PC-3 (cell line): ENCODE results near the gene PCLAF. TPM values are rescaled to one million over a fixed set of nuclear protein-coding genes. Genes with fewer than 3 reads are reported as not detected.
A peak's percentile ranks its signal among the peaks of the same experiment; 100 is the strongest.

Experiments used
- ATAC-seq: fragments of 200-7000 bp; cut with Tn5 transposase; 2 replicates; pipeline ENCODE4 v1.9.1; 2020; ENCODE audit warnings: mild to moderate bottlenecking, moderate library complexity
- BruUV-seq: library from RNA; stranded (reverse); fragments of 400-500 nt; replicated peaks from 2 replicates; lab custom pipeline; 2021; lab: Mats Ljungman, UMichigan
- CTCF ChIA-PET: fragments of 300-600 bp; sonication (Branson Sonifier 250); formaldehyde crosslinking; loops from one replicate; lab custom pipeline; 2022; ENCODE audit warnings: antibody characterized with exemption; lab: Charles Lee
- POLR2A ChIA-PET: fragments of 300-600 bp; sonication (Branson Sonifier 250); formaldehyde crosslinking; loops from one replicate; lab custom pipeline; 2022; ENCODE audit warnings: antibody characterized with exemption; ENCODE audit not compliant: unreplicated experiment; lab: Charles Lee
- DNase-seq: peaks from one replicate; pipeline ENCODE4 v3.0.0-alpha.2; 2015
- H2AFZ ChIP-seq: fragments of 300-600 bp; sonication (generic); 2 replicates; pipeline ENCODE4 v1.6.0; 2016; ENCODE audit warnings: antibody characterized with exemption, low read length
- H3F3A ChIP-seq: fragments of 300-600 bp; sonication (generic); one replicate; pipeline ENCODE4 v1.6.0; 2017; ENCODE audit warnings: antibody characterized with exemption, low read length, control low read depth, mild to moderate bottlenecking; ENCODE audit not compliant: unreplicated experiment
- H3K27ac ChIP-seq: fragments of 300-600 bp; sonication (generic); 2 replicates; pipeline ENCODE4 v1.5.1; 2016; ENCODE audit warnings: mild to moderate bottlenecking, low read length
- H3K27me3 ChIP-seq: fragments of 300-600 bp; sonication (generic); 2 replicates; pipeline ENCODE4 v1.6.1; 2016; ENCODE audit warnings: low read length, mixed read lengths
- H3K36me3 ChIP-seq: fragments of 300-600 bp; sonication (generic); 2 replicates; pipeline ENCODE4 v1.6.1; 2016; ENCODE audit warnings: low read depth, mixed run types, low read length, mixed read lengths
- H3K4me1 ChIP-seq: fragments of 300-600 bp; sonication (generic); 2 replicates; pipeline ENCODE4 v1.5.1; 2016; ENCODE audit warnings: low read length; ENCODE audit not compliant: insufficient read depth
- H3K4me2 ChIP-seq: fragments of 300-600 bp; sonication (generic); 2 replicates; pipeline ENCODE4 v1.6.0; 2016; ENCODE audit warnings: low read length
- H3K4me3 ChIP-seq: fragments of 300-600 bp; sonication (generic); 2 replicates; pipeline ENCODE4 v1.5.1; 2016; ENCODE audit warnings: mild to moderate bottlenecking, low read length, mixed read lengths
- H3K79me2 ChIP-seq: fragments of 300-600 bp; sonication (generic); 2 replicates; pipeline ENCODE4 v1.6.1; 2017; ENCODE audit warnings: low read length, mixed read lengths
- H3K9ac ChIP-seq: fragments of 300-600 bp; sonication (generic); 2 replicates; pipeline ENCODE4 v1.6.0; 2016; ENCODE audit warnings: mild to moderate bottlenecking, low read length
- H3K9me2 ChIP-seq: fragments of 300-600 bp; sonication (generic); replicated peaks from 2 replicates; pipeline ENCODE4 v1.6.1; 2016; ENCODE audit warnings: mixed run types, low read length, mixed read lengths
- H3K9me3 ChIP-seq: fragments of 300-600 bp; sonication (generic); 2 replicates; pipeline ENCODE4 v1.6.1; 2016; ENCODE audit warnings: low read length, mixed read lengths
- H4K20me1 ChIP-seq: fragments of 300-600 bp; sonication (generic); 2 replicates; pipeline ENCODE4 v1.6.1; 2016; ENCODE audit warnings: low read length, mixed read lengths
- CTCF ChIP-seq: fragments of 300-600 bp; sonication (generic); conservative IDR thresholded peaks from 2 replicates; pipeline ENCODE4 v1.5.1; 2017; ENCODE audit warnings: antibody characterized with exemption, low read depth, mild to moderate bottlenecking, low read length
- EZH2 ChIP-seq: fragments of 300-600 bp; sonication (generic); IDR thresholded peaks from one replicate; pipeline ENCODE4 v1.6.1; 2017; ENCODE audit warnings: antibody characterized with exemption, mild to moderate bottlenecking, low read length; ENCODE audit not compliant: unreplicated experiment
- EZH2phosphoT487 ChIP-seq: fragments of 300-600 bp; sonication (generic); IDR thresholded peaks from 2 replicates; pipeline ENCODE4 v1.6.1; 2018; ENCODE audit warnings: mild to moderate bottlenecking, antibody characterized with exemption, low read length, borderline replicate concordance
- intact Hi-C: fragments of 100-400 bp; cut with micrococcal nuclease; formaldehyde crosslinking; loops from 2 replicates; pipeline ENCODE4 v1.9.0; 2023
- total RNA-seq: library from RNA; depleted of rRNA; stranded (reverse); fragments of >200 nt; gene quantifications from 2 replicates; pipeline ENCODE4 v1.2.3, GENCODE V29; 2014

PCLAF gene
- total RNA-seq, 1 experiment from 2014 or later: 52.4 TPM

- H3K36me3 ChIP-seq: no peaks in the 10 kb centered on the region
- DNase-seq: no peak
- CTCF ChIA-PET: no interaction called here
- no peaks in the 10 kb centered on the region for H4K20me1 ChIP-seq
- H3F3A ChIP-seq: peaks cover 5% of the 10 kb centered on the region
- H3K79me2 ChIP-seq: peaks cover 35% of the 10 kb centered on the region
- no peak overlapping the region for H2AFZ ChIP-seq
- no peak overlapping the region for H3K4me3 ChIP-seq
- POLR2A ChIA-PET: no interaction called here
- no peak; the same call in 1 of the 2 replicates for ATAC-seq
- no peak overlapping the region for H3K9ac ChIP-seq
- intact Hi-C loops: no loop called here
- no TSS peak for BruUV-seq
- H3K27me3 ChIP-seq: no peaks in the 10 kb centered on the region
- no peak overlapping the region for H3K4me2 ChIP-seq
- no peak for TF ChIP-seq CTCF
- no peak for TF ChIP-seq EZH2phosphoT487
- TF ChIP-seq EZH2: no peak
- peaks cover 18% of the 10 kb centered on the region for H3K4me1 ChIP-seq
- no peak overlapping the region for H3K27ac ChIP-seq
- H3K9me2 ChIP-seq: no peaks in the 10 kb centered on the region
- H3K9me3 ChIP-seq: no peaks in the 10 kb centered on the region
These were observed 36.5 kb downstream of the PCLAF start for GRCh38 chr15:64344651-64345294.

GRCh38 chr15:64343841-64344240 lies 37.4 kb downstream of the PCLAF start:
- no peak overlapping the region for H3K4me3 ChIP-seq
- no peak overlapping the region for H3K27ac ChIP-seq
- H3K27me3 ChIP-seq: no peaks in the 10 kb centered on the region
- no peaks in the 10 kb centered on the region for H4K20me1 ChIP-seq
- ChIA-PET CTCF (no interaction called here), POLR2A (no interaction called here)
- H3K36me3 ChIP-seq: no peaks in the 10 kb centered on the region
- no peaks in the 10 kb centered on the region for H3K9me3 ChIP-seq
- no peaks in the 10 kb centered on the region for H3K9me2 ChIP-seq
- intact Hi-C loops: no loop called here
- peaks cover 32% of the 10 kb centered on the region for H3K79me2 ChIP-seq
- no peak overlapping the region for H3K9ac ChIP-seq
- no peak for TF ChIP-seq CTCF
- no peak for TF ChIP-seq EZH2phosphoT487
- no peak for TF ChIP-seq EZH2
- BruUV-seq: no TSS peak
- H2AFZ ChIP-seq: no peak overlapping the region
- DNase-seq: no peak
- peaks cover 18% of the 10 kb centered on the region for H3K4me1 ChIP-seq
- ATAC-seq: no peak; the same call in 1 of the 2 replicates
- peaks cover 5% of the 10 kb centered on the region for H3F3A ChIP-seq
- 0 out of 2 replicates have a peak overlapping the region, but pooled peaks have one; percentile 6 for H3K4me2 ChIP-seq

- Histone ChIP-seq H3K9ac (no peak overlapping the region), H3K27me3 (no peaks in the 10 kb centered on the region), H3K4me1 (peaks cover 18% of the 10 kb centered on the region), H3K79me2 (peaks cover 32% of the 10 kb centered on the region), H3K27ac (no peak overlapping the region), H3K4me3 (no peak overlapping the region), H4K20me1 (no peaks in the 10 kb centered on the region), H3K9me2 (no peaks in the 10 kb centered on the region), H3K36me3 (no peaks in the 10 kb centered on the region), H3K9me3 (no peaks in the 10 kb centered on the region), H3F3A (peaks cover 5% of the 10 kb centered on the region), H2AFZ (no peak overlapping the region), H3K4me2 (no peak overlapping the region)
- ATAC-seq (no peak), DNase-seq (no peak)
- POLR2A ChIA-PET: no interaction called here
- intact Hi-C loops: no loop called here
- CTCF ChIA-PET: no interaction called here
- no TSS peak for BruUV-seq
- TF ChIP-seq EZH2 (no peak), EZH2phosphoT487 (no peak), CTCF (no peak)
These were observed 38.0 kb downstream of the PCLAF start for GRCh38 chr15:64343222-64343621.
